ENCODE data around the gene PNPO.

PNPO gene

DNA sequence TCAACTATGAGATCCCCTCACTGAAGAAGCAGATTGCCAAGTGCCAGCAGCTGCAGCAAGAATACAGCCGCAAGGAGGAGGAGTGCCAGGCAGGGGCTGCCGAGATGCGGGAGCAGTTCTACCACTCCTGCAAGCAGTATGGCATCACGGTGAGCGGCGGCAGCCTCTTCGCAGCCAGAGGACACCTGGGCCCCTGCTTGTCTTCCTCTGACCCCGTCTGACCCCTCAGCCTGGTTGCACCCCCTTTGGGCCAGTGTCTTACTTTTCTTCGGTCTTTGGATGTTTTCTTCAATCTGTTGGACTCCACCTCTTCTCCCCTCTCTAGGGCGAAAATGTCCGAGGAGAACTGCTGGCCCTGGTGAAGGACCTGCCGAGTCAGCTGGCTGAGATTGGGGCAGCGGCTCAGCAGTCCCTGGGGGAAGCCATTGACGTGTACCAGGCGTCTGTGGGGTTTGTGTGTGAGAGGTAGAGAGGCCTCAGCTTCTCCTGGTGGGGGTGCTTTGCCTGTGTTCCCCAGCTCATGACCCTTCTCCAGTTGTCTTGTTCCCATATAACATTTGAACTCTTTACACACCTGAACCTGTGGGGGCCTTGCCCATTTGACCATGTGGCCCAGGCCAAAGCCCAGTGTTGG is 33.9 kb downstream of the PNPO start:
- TF ChIP-seq, protein P1, sequence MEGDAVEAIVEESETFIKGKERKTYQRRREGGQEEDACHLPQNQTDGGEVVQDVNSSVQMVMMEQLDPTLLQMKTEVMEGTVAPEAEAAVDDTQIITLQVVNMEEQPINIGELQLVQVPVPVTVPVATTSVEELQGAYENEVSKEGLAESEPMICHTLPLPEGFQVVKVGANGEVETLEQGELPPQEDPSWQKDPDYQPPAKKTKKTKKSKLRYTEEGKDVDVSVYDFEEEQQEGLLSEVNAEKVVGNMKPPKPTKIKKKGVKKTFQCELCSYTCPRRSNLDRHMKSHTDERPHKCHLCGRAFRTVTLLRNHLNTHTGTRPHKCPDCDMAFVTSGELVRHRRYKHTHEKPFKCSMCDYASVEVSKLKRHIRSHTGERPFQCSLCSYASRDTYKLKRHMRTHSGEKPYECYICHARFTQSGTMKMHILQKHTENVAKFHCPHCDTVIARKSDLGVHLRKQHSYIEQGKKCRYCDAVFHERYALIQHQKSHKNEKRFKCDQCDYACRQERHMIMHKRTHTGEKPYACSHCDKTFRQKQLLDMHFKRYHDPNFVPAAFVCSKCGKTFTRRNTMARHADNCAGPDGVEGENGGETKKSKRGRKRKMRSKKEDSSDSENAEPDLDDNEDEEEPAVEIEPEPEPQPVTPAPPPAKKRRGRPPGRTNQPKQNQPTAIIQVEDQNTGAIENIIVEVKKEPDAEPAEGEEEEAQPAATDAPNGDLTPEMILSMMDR (IDR thresholded peaks at IDR 0.05), result no peak

DNA sequence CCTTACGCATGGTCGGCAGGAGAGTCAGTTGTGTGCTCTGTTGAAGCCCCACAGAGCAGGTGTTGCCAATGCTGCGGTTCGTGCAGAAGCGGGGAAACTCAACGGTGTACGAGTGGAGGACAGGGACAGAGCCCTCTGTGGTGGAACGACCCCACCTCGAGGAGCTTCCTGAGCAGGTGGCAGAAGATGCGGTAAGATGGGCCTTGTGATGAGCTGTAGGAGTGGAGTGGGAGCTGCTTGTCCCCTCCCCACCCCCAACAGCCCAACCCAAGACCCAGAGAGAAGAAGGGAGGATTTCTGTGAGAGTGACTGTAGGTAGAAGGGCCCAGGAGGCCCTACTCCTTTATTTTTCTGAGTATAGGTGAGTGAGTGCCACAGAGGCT is 34.4 kb downstream of the PNPO start:
- TF ChIP-seq, protein P1 (IDR thresholded peaks at IDR 0.05), result no peak

DNA sequence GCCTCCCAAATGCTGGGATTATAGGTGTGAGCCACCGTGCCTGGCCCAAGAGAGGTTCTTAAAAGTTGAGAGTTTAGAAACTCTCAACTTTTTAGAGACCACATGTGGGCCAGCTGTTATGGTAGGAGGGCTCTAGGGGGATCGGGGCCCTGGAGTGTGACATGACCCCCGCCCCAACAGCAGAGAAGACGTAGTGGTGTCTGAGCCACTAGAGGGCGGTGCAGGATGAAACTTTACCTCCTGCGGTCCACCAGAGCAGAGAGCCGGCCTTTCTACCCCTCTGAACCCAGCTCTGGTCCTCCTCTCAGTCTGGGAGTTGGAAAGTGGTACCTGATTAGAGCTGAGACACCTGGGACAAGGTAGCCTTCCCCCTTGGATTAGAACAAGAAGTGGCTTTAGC is 37.0 kb downstream of the PNPO start:
- TF ChIP-seq, protein P1 (IDR thresholded peaks at IDR 0.05), result peak; percentile 77

DNA sequence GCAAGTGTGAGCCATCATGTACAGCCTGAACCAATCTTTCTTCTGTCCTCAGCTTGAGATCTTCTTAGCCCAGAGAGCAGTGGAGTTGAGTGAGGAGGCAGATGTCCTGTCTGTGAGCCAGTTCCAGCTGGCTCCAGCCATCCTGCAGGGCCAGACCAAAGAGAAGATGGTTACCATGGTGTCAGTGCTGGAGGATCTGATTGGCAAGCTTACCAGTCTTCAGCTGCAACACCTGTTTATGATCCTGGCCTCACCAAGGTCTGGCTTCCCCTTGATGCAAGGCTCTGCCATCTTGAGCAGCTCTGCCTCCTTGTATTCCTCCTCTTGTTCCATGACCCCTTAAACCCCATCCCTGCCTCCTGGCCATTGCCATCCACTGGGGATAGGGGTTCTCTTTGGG is 39.2 kb downstream of the PNPO start:
- TF ChIP-seq, protein P1 (IDR thresholded peaks at IDR 0.05), result no peak

DNA sequence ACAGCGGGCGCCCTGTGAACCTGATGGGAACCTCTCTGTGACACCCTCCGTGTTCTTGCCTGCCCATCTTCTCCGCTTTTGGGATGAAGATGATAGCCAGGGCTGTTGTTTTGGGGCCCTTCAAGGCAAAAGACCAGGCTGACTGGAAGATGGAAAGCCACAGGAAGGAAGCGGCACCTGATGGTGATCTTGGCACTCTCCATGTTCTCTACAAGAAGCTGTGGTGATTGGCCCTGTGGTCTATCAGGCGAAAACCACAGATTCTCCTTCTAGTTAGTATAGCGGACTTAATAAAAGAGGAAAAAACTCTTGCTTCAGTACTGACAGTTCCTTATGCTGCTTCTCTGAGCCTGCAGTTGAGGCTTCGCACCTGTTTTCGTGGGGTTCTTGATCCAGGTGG is 40.1 kb downstream of the PNPO start:
- TF ChIP-seq, protein P1 (IDR thresholded peaks at IDR 0.05), result no peak

DNA sequence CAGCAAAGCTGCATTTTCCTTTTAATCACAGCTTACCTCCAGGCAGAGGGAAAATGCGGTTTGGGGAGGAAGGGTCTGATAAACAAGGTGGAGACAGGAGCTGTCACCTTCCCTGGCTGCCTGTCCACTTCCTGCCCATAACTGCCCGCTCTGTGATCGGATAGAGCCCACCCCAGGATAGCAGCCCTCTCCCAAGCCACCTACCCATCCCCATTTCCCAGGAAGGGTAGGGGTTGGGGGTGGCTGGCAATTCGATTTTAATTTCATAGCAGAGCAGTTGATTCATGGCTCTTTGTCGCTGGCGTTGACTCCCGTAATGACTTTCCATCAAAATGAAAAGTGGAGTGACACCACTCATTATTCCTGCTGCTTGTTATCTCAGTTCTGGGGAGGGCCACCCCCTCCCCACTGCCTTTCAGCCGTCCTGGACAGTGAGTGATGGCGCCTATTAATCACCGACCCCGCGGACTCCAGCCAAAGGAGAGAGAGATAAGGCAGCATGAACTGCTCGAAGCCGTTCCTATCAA is 40.8 kb downstream of the PNPO start:
- TF ChIP-seq, protein P1 (IDR thresholded peaks at IDR 0.05), result no peak

DNA sequence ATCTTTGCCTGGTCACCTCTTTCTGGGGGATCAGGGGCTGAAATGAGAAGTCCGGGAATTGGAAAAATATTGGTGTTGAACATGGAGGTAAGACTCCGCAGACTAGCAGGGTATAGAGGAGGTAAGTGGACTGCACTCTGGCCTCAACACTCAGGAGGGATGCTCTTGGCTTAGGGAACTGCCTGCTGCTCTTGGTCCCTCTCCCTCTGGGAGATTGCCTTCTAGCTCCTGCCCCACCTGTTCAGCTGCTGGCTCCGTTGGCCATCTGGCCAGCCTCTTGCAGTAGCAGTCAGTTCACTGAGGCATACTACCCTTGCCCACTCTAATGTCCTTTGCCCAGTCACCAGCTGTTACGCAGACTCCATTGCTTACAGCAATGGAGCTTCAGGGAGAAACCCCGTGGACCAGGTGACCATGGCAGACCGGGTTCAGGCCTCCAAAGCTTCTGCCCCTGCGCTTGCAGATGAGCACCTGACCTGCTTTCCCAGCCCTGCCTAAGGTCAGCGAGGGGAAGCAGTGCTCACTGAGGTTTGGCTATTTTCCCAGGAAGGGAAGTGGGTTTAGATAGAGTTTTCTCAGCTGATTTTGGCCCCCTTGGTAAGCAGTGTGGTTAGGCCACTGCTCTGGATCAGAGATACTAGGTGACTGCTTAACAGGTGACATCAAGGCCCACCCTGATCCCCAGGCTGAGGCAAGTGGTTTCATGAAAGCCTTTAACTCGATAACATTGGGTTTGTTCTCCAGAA is 41.4 kb downstream of the PNPO start:
- TF ChIP-seq, protein P1 (IDR thresholded peaks at IDR 0.05), result no peak
